ENCODE measurements around the gene ALG11.

GRCh38 chr13:52029569-52029968 lies 17.4 kb downstream of the ALG11 start:
- TF ChIP-seq POLR2A (IDR thresholded peaks at IDR 0.05; ENCODE audit: low read length): no peak
- no peak for TF ChIP-seq GATA1 (IDR thresholded peaks at IDR 0.05; ENCODE audit: low read depth, low read length)

Data from erythroblast (primary cell).